Endothelial cell of umbilical vein (primary cell): ENCODE measurements around the gene TEX36.

Source experiments
- CTCF ChIP-seq, 2 donors: IDR thresholded peaks; 1 replicate in 1 of 2; 2 replicates in 1 of 2; pipeline ENCODE4 v1.5.1; 2011; ENCODE audit warnings: low read length in 2 of 2, mild to moderate bottlenecking in 2 of 2, moderate library complexity in 2 of 2, control low read depth in 1 of 2, inconsistent platforms in 1 of 2, low read depth in 1 of 2; ENCODE audit not compliant: insufficient read depth in 1 of 2; ENCODE audit errors: extremely low read depth in 1 of 2
- POLR2AphosphoS5 ChIP-seq: IDR thresholded peaks from 2 replicates; pipeline ENCODE4 v1.6.1; 2012; ENCODE audit warnings: low read depth, mild to moderate bottlenecking, control low read depth, low read length, moderate library complexity; ENCODE audit not compliant: insufficient read depth

DNA sequence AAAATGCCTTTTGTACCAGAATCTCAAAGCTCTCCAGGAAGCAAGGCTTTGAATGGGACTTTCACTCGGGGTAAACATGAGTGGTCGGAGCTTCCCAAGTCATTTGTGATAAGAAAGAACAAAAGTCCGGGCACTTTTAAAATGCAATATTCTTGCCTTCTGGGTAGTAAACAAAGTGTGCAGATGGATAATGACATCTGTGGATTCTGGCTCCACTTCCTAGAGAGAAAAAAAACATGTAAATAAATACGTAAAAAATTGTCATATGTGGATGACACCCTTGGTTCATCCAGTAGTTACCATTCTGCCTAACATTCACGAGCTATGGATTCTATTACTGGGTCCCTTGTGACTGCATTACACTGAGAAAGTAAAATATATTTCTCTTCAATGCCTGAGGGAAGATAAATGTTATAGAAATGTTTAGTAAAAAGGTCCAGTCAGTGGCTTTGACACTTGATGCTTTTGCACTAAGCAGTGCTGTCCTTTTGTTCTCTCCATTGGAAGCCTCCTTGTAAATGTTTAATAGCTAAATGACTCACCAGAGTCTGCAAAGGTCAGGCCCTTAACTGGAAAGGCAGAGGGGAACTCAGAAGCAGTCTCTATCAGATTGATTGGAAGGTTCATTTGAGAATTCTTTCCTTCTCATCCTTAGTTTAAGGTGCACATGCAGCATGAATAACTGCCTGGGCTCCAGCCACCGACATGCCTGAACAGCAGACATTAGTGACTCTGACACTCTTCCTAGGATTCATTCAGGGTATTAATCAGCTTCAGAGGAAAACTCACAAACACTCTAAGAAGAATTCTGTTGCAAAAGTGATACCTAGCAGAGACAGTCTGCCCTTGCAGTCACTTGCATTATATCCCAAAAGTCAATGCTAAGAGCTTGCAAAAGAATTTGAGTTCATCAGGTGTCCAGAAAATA is 24.8 kb upstream of the TEX36 start:
- no peak for TF ChIP-seq CTCF (IDR thresholded peaks at IDR 0.05; ENCODE audit: extremely low read depth in 1 of 2, insufficient read depth in 1 of 2, low read depth in 1 of 2, low read length in 2 of 2)
- no peak for TF ChIP-seq POLR2AphosphoS5
